DOHH2 (cell line): ENCODE results near the gene SLC25A17.

ENCODE experiments used
- CTCF ChIP-seq: fragments of 200-600 bp; sonication (generic); IDR thresholded peaks from one replicate; pipeline ENCODE4 v1.5.1; 2014; ENCODE audit warnings: antibody characterized with exemption, mild to moderate bottlenecking, low read depth, low read length; ENCODE audit not compliant: poor library complexity, severe bottlenecking
- EZH2phosphoT487 ChIP-seq: fragments of 200-600 bp; sonication (generic); IDR thresholded peaks from 2 replicates; pipeline ENCODE4 v1.6.1; 2017; ENCODE audit warnings: borderline replicate concordance, mild to moderate bottlenecking, antibody characterized with exemption, low read length, moderate library complexity, mixed read lengths

GRCh38 chr22:40799008-40799407 is 20.1 kb downstream of the SLC25A17 start:
- TF ChIP-seq CTCF: no peak
- TF ChIP-seq EZH2phosphoT487: no peak
